Spinal cord (tissue), 10 donors: ENCODE measurements around the gene PLEKHA4. TPM values are rescaled to one million over a fixed set of nuclear protein-coding genes. Genes with fewer than 3 reads are reported as not detected.
A peak's percentile ranks its signal among the peaks of the same experiment; 100 is the strongest.
"Not testable (repeated sequence)": the region's sequence is repeated elsewhere in the genome, so short reads cannot be mapped to it uniquely, and the experiment has no call there.

Source experiments
- DNase-seq, 6 donors: peaks; one replicate each; pipeline versions ENCODE4 v3.0.0 to v3.0.0-alpha.2; 2013 to 2015; ENCODE audit warnings: low spot score in 6 of 6, low read depth in 4 of 6
- H3K27ac ChIP-seq: one replicate; pipeline ENCODE4 v1.5.1; 2013; ENCODE audit warnings: low read depth, low read length, control low read depth
- H3K27me3 ChIP-seq: one replicate; pipeline ENCODE4 v1.6.1; 2013; ENCODE audit warnings: low read length; ENCODE audit not compliant: control insufficient read depth, insufficient read depth
- H3K36me3 ChIP-seq: one replicate; pipeline ENCODE4 v1.6.1; 2013; ENCODE audit warnings: low read length; ENCODE audit not compliant: control insufficient read depth, insufficient read depth
- H3K4me1 ChIP-seq: one replicate; pipeline ENCODE4 v1.6.1; 2013; ENCODE audit warnings: low read length; ENCODE audit not compliant: control insufficient read depth, insufficient read depth
- H3K4me3 ChIP-seq: one replicate; pipeline ENCODE4 v1.5.1; 2013; ENCODE audit warnings: low read depth, low read length, control low read depth
- H3K9me3 ChIP-seq: one replicate; pipeline ENCODE4 v1.6.1; 2013; ENCODE audit warnings: low read length; ENCODE audit not compliant: control insufficient read depth, insufficient read depth
- WGBS: methylation state at CpG from one replicate; pipeline ENCODE4 v1.1.5; 2013; ENCODE audit warnings: missing lambda C conversion rate; ENCODE audit not compliant: insufficient coverage; 5-methylcytosine and 5-hydroxymethylcytosine counted together
- polyA plus RNA-seq, 2 donors: library from polyadenylated mRNA; unstranded; fragments of 120-200 nt; gene quantifications; one replicate each; pipeline ENCODE4 v1.2.1, GENCODE V29; 2013; ENCODE audit not compliant: insufficient read length in 2 of 2
- total RNA-seq, 2 donors: library from RNA; depleted of rRNA in 1 of 2; stranded (reverse); fragments of 120-200 nt in 1 of 2; fragments of >200 nt in 1 of 2; gene quantifications; one replicate each; pipeline versions ENCODE4 v1.2.3 to v1.2.4, GENCODE V29; 2013 to 2014
- donor health status: healthy.

The PLEKHA4 gene
- total and polyA plus RNA-seq, 4 donors, result 11.6 to 43.0 (median 24.8) TPM

- H3K4me1 ChIP-seq, result peaks cover 12% of the 10 kb centered on the region
- H3K9me3 ChIP-seq, result no peaks in the 10 kb centered on the region
- H3K27me3 ChIP-seq, result no peaks in the 10 kb centered on the region
- no peak overlapping the region for H3K27ac ChIP-seq
- WGBS, result 98% methylated on average over 11 of the region's 14 CpGs
- H3K36me3 ChIP-seq, result peaks cover 78% of the 10 kb centered on the region
- DNase-seq, result no peak
- no peak overlapping the region for H3K4me3 ChIP-seq
These were observed 37.2 kb upstream of the PLEKHA4 start for GRCh38 chr19:48905664-48906063.

GRCh38 chr19:48903788-48904187 lies 35.4 kb upstream of the PLEKHA4 start:
- not testable (repeated sequence) for DNase-seq, H3K27me3 ChIP-seq, H3K4me3 ChIP-seq, H3K27ac ChIP-seq, H3K9me3 ChIP-seq
- peaks cover 61% of the 10 kb centered on the region for H3K36me3 ChIP-seq
- peaks cover 23% of the 10 kb centered on the region for H3K4me1 ChIP-seq

- DNase-seq, H3K9me3 ChIP-seq, H3K4me3 ChIP-seq, H3K27me3 ChIP-seq, H3K27ac ChIP-seq: not testable (repeated sequence)
- 96% methylated on average over 5 of the region's 7 CpGs for WGBS
- Histone ChIP-seq H3K36me3 (peaks cover 46% of the 10 kb centered on the region), H3K4me1 (peaks cover 23% of the 10 kb centered on the region)
These were observed 33.9 kb upstream of the PLEKHA4 start for GRCh38 chr19:48902291-48902690.

GRCh38 chr19:48900477-48901406 lies 32.3 kb upstream of the PLEKHA4 start:
- Histone ChIP-seq H3K27me3 (peaks cover 1% of the 10 kb centered on the region), H3K36me3 (peaks cover 31% of the 10 kb centered on the region), H3K27ac (peak overlapping the region; percentile 96), H3K4me1 (peaks cover 31% of the 10 kb centered on the region), H3K4me3 (peak overlapping the region; percentile 99), H3K9me3 (no peaks in the 10 kb centered on the region)
- 3% methylated on average over 17 of the region's 24 CpGs for WGBS
- DNase-seq, result peak in 2 of 6 donors; percentile 37 to 57

GRCh38 chr19:48899781-48900476 lies 31.5 kb upstream of the PLEKHA4 start, which contains the start of gene NUCB1:
TSS of gene NUCB1 (plus strand) at chr19:48900312. CDS start at chr19:48900797, 485 bp downstream.
- peak; percentile 96 to 100 (median 99) for DNase-seq
- Histone ChIP-seq H3K9me3 (no peaks in the 10 kb centered on the region), H3K4me1 (peaks cover 35% of the 10 kb centered on the region), H3K27ac (peak within 1 kb of the TSS; percentile 96), H3K4me3 (peak within 1 kb of the TSS; percentile 99), H3K27me3 (peaks cover 6% of the 10 kb centered on the region), H3K36me3 (peaks cover 22% of the 10 kb centered on the region)
- WGBS, result 0% methylated on average over 27 of the region's 34 CpGs

- H3K9me3 ChIP-seq, DNase-seq, H3K27me3 ChIP-seq: not testable (repeated sequence)
- peaks cover 17% of the 10 kb centered on the region for H3K36me3 ChIP-seq
- H3K4me3 ChIP-seq, result peak overlapping the region; percentile 99
- peaks cover 35% of the 10 kb centered on the region for H3K4me1 ChIP-seq
- 94% methylated on average over 8 of the region's 11 CpGs for WGBS
- peak overlapping the region; percentile 96 for H3K27ac ChIP-seq
These were observed 31.0 kb upstream of the PLEKHA4 start for GRCh38 chr19:48899386-48899749.

- H3K4me3 ChIP-seq, result no peak overlapping the region
- H3K9me3 ChIP-seq, result no peaks in the 10 kb centered on the region
- no peak overlapping the region for H3K27ac ChIP-seq
- peaks cover 7% of the 10 kb centered on the region for H3K27me3 ChIP-seq
- peaks cover 35% of the 10 kb centered on the region for H3K4me1 ChIP-seq
- WGBS, result 78% methylated on average over 4 of the region's 5 CpGs
- no peak for DNase-seq
- peaks cover 4% of the 10 kb centered on the region for H3K36me3 ChIP-seq
These were observed 28.8 kb upstream of the PLEKHA4 start for GRCh38 chr19:48897181-48897580.

- Histone ChIP-seq H3K27me3 (peaks cover 7% of the 10 kb centered on the region), H3K36me3 (no peaks in the 10 kb centered on the region), H3K4me3 (peak overlapping the region; percentile 37), H3K9me3 (no peaks in the 10 kb centered on the region), H3K27ac (no peak overlapping the region), H3K4me1 (peaks cover 28% of the 10 kb centered on the region)
- 7% methylated on average over 17 of the region's 25 CpGs for WGBS
- peak in 2 of 6 donors; percentile 64 to 74 for DNase-seq
These were observed 27.8 kb upstream of the PLEKHA4 start for GRCh38 chr19:48896191-48896720.

- H3K36me3 ChIP-seq, result no peaks in the 10 kb centered on the region
- H3K9me3 ChIP-seq, result no peaks in the 10 kb centered on the region
- no peak overlapping the region for H3K27ac ChIP-seq
- peaks cover 7% of the 10 kb centered on the region for H3K27me3 ChIP-seq
- WGBS, result 64% methylated on average over 17 of the region's 21 CpGs
- DNase-seq, result no peak
- H3K4me1 ChIP-seq, result peaks cover 20% of the 10 kb centered on the region
- H3K4me3 ChIP-seq, result no peak overlapping the region
These were observed 26.8 kb upstream of the PLEKHA4 start for GRCh38 chr19:48895226-48895625.
